K562 (cell line): ENCODE results near the gene USHBP1. TPM values are rescaled to one million over a fixed set of nuclear protein-coding genes. Genes with fewer than 3 reads are reported as not detected.

Source experiments
- ATAC-seq: fragments of 200-7000 bp; cut with Tn5 transposase; 3 replicates; pipeline ENCODE4 v1.9.1; 2020; ENCODE audit warnings: moderate library complexity
- BruUV-seq: library from RNA; stranded (reverse); fragments of 400-500 nt; replicated peaks from 2 replicates; lab custom pipeline; 2021; lab: Mats Ljungman, UMichigan
- CTCF ChIA-PET: fragments of 300-600 bp; formaldehyde crosslinking; extraction: SDS; loops from one replicate; lab custom pipeline; 2021; ENCODE audit warnings: low intra/inter-chr PET ratio; lab: Yijun Ruan, JAX
- POLR2A ChIA-PET: fragments of 300-600, 350-650 bp; sonication (Branson Sonifier 250); formaldehyde crosslinking; extraction: SDS; loops from one replicate; lab custom pipeline; 2021; ENCODE audit warnings: antibody characterized with exemption, inconsistent platforms; lab: Yijun Ruan, JAX
- DNase-seq, 4 experiments: peaks; one replicate each; pipeline versions ENCODE4 v3.0.0 to v3.0.0-alpha.2; 2011 to 2018; ENCODE audit warnings: low spot score in 3 of 4, mixed read lengths in 3 of 4; ENCODE audit errors: extremely low read depth in 1 of 4
- FAIRE-seq: peaks from 2 replicates; lab custom pipeline; 2011; peaks lifted over from hg19 to GRCh38; lab: Jason Lieb, UNC
- H2AFZ ChIP-seq: 2 replicates; pipeline ENCODE4 v1.6.0; 2011; ENCODE audit warnings: low read depth, low read length, control low read depth, inconsistent platforms
- H3K27ac ChIP-seq: fragments of 200-600 bp; 3 replicates; pipeline ENCODE4 v1.8.0; 2011; ENCODE audit warnings: low read depth, mild to moderate bottlenecking, control low read depth, inconsistent platforms, low read length, moderate library complexity, mixed read lengths; ENCODE audit errors: extremely low read depth
- H3K27me3 ChIP-seq, 2 experiments: fragments of 300-600 bp in 1 of 2; 2 replicates in 1 of 2; 3 replicates in 1 of 2; pipeline versions ENCODE4 v1.6.0 to v1.8.0; 2011; ENCODE audit warnings: inconsistent platforms in 2 of 2, low read length in 2 of 2, mild to moderate bottlenecking in 1 of 2, mixed read lengths in 1 of 2, moderate library complexity in 1 of 2; ENCODE audit not compliant: control insufficient read depth in 2 of 2, insufficient read depth in 2 of 2
- H3K36me3 ChIP-seq: fragments of 300-600 bp; 3 replicates; pipeline ENCODE4 v1.8.0; 2011; ENCODE audit warnings: mild to moderate bottlenecking, low read length, inconsistent platforms; ENCODE audit not compliant: control insufficient read depth, insufficient read depth
- H3K4me1 ChIP-seq, 2 experiments: fragments of 200-600 bp in 1 of 2; replicated peaks in 1 of 2; 2 replicates in 1 of 2; 3 replicates in 1 of 2; pipeline versions ENCODE4 v1.5.1 to v1.8.0; 2011; ENCODE audit warnings: inconsistent platforms in 2 of 2, low read length in 2 of 2, mild to moderate bottlenecking in 1 of 2, mixed read lengths in 1 of 2, moderate library complexity in 1 of 2; ENCODE audit not compliant: control insufficient read depth in 2 of 2, insufficient read depth in 2 of 2
- H3K4me2 ChIP-seq: 2 replicates; pipeline ENCODE4 v1.6.1; 2011; ENCODE audit warnings: low read length, control low read depth, inconsistent platforms, mixed read lengths; ENCODE audit not compliant: insufficient read depth
- H3K4me3 ChIP-seq: fragments of 200-600 bp; sonication (generic), shearing (Covaris generic); 2 replicates; pipeline ENCODE4 v1.5.1; 2016; ENCODE audit warnings: control low read depth, inconsistent platforms
- H3K79me2 ChIP-seq: fragments of 200-600 bp; 3 replicates; pipeline ENCODE4 v1.8.0; 2011; ENCODE audit warnings: low read length, inconsistent platforms; ENCODE audit not compliant: control insufficient read depth, insufficient read depth
- H3K9ac ChIP-seq, 2 experiments: 2 replicates each; pipeline versions ENCODE4 v1.6.0 to v1.6.1; 2011; ENCODE audit warnings: low read depth in 2 of 2, low read length in 2 of 2, control low read depth in 1 of 2, inconsistent platforms in 1 of 2, mild to moderate bottlenecking in 1 of 2, mixed read lengths in 1 of 2; ENCODE audit not compliant: insufficient read depth in 1 of 2
- H3K9me1 ChIP-seq: one replicate; pipeline ENCODE4 v1.6.0; 2011; ENCODE audit warnings: inconsistent platforms, mild to moderate bottlenecking, low read length, moderate library complexity; ENCODE audit not compliant: control insufficient read depth, insufficient read depth
- H3K9me3 ChIP-seq: replicated peaks from 2 replicates; pipeline ENCODE4 v1.5.1; 2011; ENCODE audit warnings: low read depth, low read length, inconsistent platforms; ENCODE audit not compliant: control insufficient read depth, insufficient read depth
- H4K20me1 ChIP-seq: replicated peaks from 2 replicates; pipeline ENCODE4 v1.6.1; 2011; ENCODE audit warnings: low read length, inconsistent platforms, mixed read lengths; ENCODE audit not compliant: control insufficient read depth, insufficient read depth
- CUX1 ChIP-seq: fragments of 200-800 bp; sonication (Bioruptor generic); IDR thresholded peaks from 2 replicates; pipeline ENCODE4 v1.6.1; 2016; ENCODE audit warnings: missing genetic modification characterization, missing compliant biosample characterization
- DDX20 ChIP-seq: fragments of 450-650 bp; IDR thresholded peaks from 2 replicates; pipeline ENCODE4 v1.6.1; 2016; ENCODE audit warnings: missing genetic modification characterization, low read depth, mild to moderate bottlenecking, missing compliant biosample characterization, moderate library complexity
- ESRRB ChIP-seq: fragments of 250-450 bp; sonication (Bioruptor Pico); IDR thresholded peaks from 2 replicates; pipeline ENCODE4 v1.5.0; 2020; ENCODE audit warnings: mild to moderate bottlenecking, moderate library complexity, borderline replicate concordance
- HDAC1 ChIP-seq, 2 experiments: fragments of 450-650 bp; IDR thresholded peaks; 2 replicates each; pipeline ENCODE4 v1.6.1; 2016 to 2017; ENCODE audit warnings: inconsistent platforms in 1 of 2, mild to moderate bottlenecking in 1 of 2, moderate library complexity in 1 of 2
- KLF13 ChIP-seq: fragments of 450-650 bp; IDR thresholded peaks from 2 replicates; pipeline ENCODE4 v1.6.1; 2016; ENCODE audit warnings: missing genetic modification characterization, low read depth, mild to moderate bottlenecking, missing compliant biosample characterization, moderate library complexity, borderline replicate concordance
- MCM2 ChIP-seq: fragments of 450-650 bp; IDR thresholded peaks from 2 replicates; pipeline ENCODE4 v1.6.1; 2017; ENCODE audit warnings: low read depth, mild to moderate bottlenecking
- MYNN ChIP-seq, 2 experiments: sonication (generic); formaldehyde crosslinking in 1 of 2; IDR thresholded peaks; 2 replicates each; pipeline versions ENCODE4 v1.5.0 to v1.6.1; 2016 to 2020; ENCODE audit warnings: antibody characterized with exemption in 1 of 2, missing genetic modification reagents in 1 of 2
- TAF15 ChIP-seq: fragments of 200-400 bp; formaldehyde crosslinking; IDR thresholded peaks from 2 replicates; pipeline ENCODE4 v1.6.1; 2017; ENCODE audit warnings: mild to moderate bottlenecking, low read depth, low read length, moderate library complexity
- THAP12 ChIP-seq: fragments of 250-450 bp; sonication (Bioruptor Pico); IDR thresholded peaks from 2 replicates; pipeline ENCODE4 v1.9.0; 2021; ENCODE audit warnings: mild to moderate bottlenecking, inconsistent platforms
- THRB ChIP-seq: fragments of 450-650 bp; formaldehyde crosslinking; conservative IDR thresholded peaks from 2 replicates; pipeline ENCODE4 v1.4.0; 2022; ENCODE audit warnings: mild to moderate bottlenecking, missing genetic modification characterization
- TSC22D4 ChIP-seq: fragments of 450-650 bp; IDR thresholded peaks from 2 replicates; pipeline ENCODE4 v1.6.1; 2016; ENCODE audit warnings: missing genetic modification characterization, missing biosample characterization, control low read depth
- WGBS: fragments of 100-300 bp; shearing (Covaris generic); methylation state at CpG from one replicate; pipeline ENCODE4 v1.1.6; 2016; ENCODE audit warnings: low coverage, mixed read lengths; ENCODE audit not compliant: insufficient coverage; ENCODE audit errors: missing lambda C conversion rate; 5-methylcytosine and 5-hydroxymethylcytosine counted together
- in situ Hi-C: fragments of 300-500 bp; cut with MboI; formaldehyde crosslinking; loops from 4 replicates; pipeline ENCODE4 v1.15.0; 2018; ENCODE audit warnings: inconsistent platforms, mixed read lengths
- intact Hi-C: fragments of 100-400 bp; cut with micrococcal nuclease; formaldehyde crosslinking; loops from 2 replicates; pipeline ENCODE4 v1.14.2; 2022
- polyA plus RNA-seq, 8 experiments: library from polyadenylated mRNA; depleted of rRNA in 4 of 8; stranded (reverse) in 5 of 8; unstranded in 3 of 8; fragments of >200 nt; fragmentation: Nextera tagmentation in 2 of 8; fragmentation: Illumina TruSeq in 1 of 8; extraction: Ambion mirVana in 2 of 8; extraction: Trizol in 1 of 8; gene quantifications; 2 replicates each; pipeline versions ENCODE4 v1.2.1 to v1.2.3, GENCODE V29; 2011 to 2014; ENCODE audit warnings: inconsistent platforms in 1 of 8, missing spikeins in 1 of 8
- total RNA-seq, 7 experiments: library from RNA; depleted of rRNA in 6 of 7; stranded (reverse); fragments of >200 nt in 6 of 7; fragmentation: Illumina TruSeq in 2 of 7; extraction: Trizol in 2 of 7; gene quantifications; 2 replicates each; pipeline versions ENCODE4 v1.2.1 to v1.2.3, GENCODE V29; 2011 to 2021; ENCODE audit warnings: low replicate concordance in 1 of 7

USHBP1 gene
- total and polyA plus RNA-seq, 9 of the 15 experiments (the other 6 are each of a cell fraction or from before 2014, with no cell fraction given) = 0.03 to 0.10 (median 0.05) TPM; not detected in 5

- no peak for TF ChIP-seq CUX1 (CRISPR knock-in tag)
These were observed 61.8 kb downstream of the USHBP1 start (continued) for GRCh38 chr19:17202713-17203112.

DNA sequence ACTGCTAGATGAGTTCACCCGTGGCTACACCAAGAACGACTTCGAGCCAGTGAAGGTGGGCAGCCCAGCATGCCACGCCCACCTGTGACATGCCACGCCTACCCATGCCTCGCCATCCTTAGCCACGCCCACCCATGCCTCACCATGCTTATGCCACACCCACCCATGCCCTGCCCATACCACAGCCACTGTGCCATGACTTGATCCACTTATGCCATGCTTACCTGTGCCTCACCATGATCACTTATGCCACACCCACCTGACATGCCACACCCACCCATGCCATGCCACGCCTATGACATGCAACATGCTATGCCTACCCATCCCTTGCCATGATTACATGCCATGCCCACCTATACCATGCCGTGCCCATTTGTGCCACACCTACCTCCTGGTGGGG lies 62.3 kb downstream of the USHBP1 start:
- in situ Hi-C loops (loop anchor here (5.0 kb wide), 1 partner anchor 75 kb away; no protein-coding TSS in a partner anchor), intact Hi-C loops (loop anchor here (10.0 kb wide), 1 partner anchor 127 kb away; the partner anchor contains the start of genes HAUS8 and MYO9B)
- ATAC-seq (no peak), FAIRE-seq (no peak), DNase-seq (no peak)
- no peak overlapping the region for H2AFZ ChIP-seq
- no peak overlapping the region for H3K27ac ChIP-seq
- H3K79me2 ChIP-seq = no peaks in the 10 kb centered on the region
- H3K9me3 ChIP-seq = no peaks in the 10 kb centered on the region
- ChIA-PET CTCF (interaction anchor here (0.6 kb wide), 1 partner anchor 92 kb away, joined by 3 read pairs; no protein-coding TSS in a partner anchor), POLR2A (no interaction called here)
- H3K4me2 ChIP-seq = no peak overlapping the region
- H3K9ac ChIP-seq = no peak overlapping the region
- H4K20me1 ChIP-seq = no peaks in the 10 kb centered on the region
- no peak overlapping the region for H3K4me3 ChIP-seq
- 79% methylated on average over 9 of the region's 9 CpGs for WGBS
- no peaks in the 10 kb centered on the region for H3K9me1 ChIP-seq
- no peaks in the 10 kb centered on the region for H3K27me3 ChIP-seq
- H3K36me3 ChIP-seq = peaks cover 61% of the 10 kb centered on the region; the same call in 2 of the 3 replicates
- H3K4me1 ChIP-seq = peaks cover 0 to 24% of the 10 kb centered on the region in 2 experiments; a peak in 1 of 5 replicates
- no TSS peak for BruUV-seq
- no peak for TF ChIP-seq MCM2
- TF ChIP-seq THRB = no peak
- no peak for TF ChIP-seq TAF15
- no peak for TF ChIP-seq TSC22D4
- TF ChIP-seq ESRRB = no peak
- no peak for TF ChIP-seq THAP12 (CRISPR knock-in tag)
- TF ChIP-seq DDX20 (tag) = no peak
- peak in 1 of 2 experiments; percentile 27; a peak in 1 of 4 replicates for TF ChIP-seq HDAC1 (IDR thresholded peaks at IDR 0.05)
- TF ChIP-seq KLF13 = 0 out of 2 replicates have a peak, but pooled peaks have one; percentile 8
- TF ChIP-seq MYNN (IDR thresholded peaks at IDR 0.05) = peak; percentile 21; the same call in 1 of the 2 replicates
- no peak for TF ChIP-seq MYNN (CRISPR knock-in tag; IDR thresholded peaks at IDR 0.05)
